GM12864 (cell line): Measurements from ENCODE around the gene PDZD4.

Experiments used
- DNase-seq: peaks from one replicate; pipeline ENCODE4 v3.0.0-alpha.2; 2011; ENCODE audit warnings: low read depth
- H3K4me3 ChIP-seq: 2 replicates; pipeline ENCODE4 v1.5.1; 2011; ENCODE audit warnings: mild to moderate bottlenecking, low read depth, low read length, control low read depth
- CTCF ChIP-seq: IDR thresholded peaks from 2 replicates; pipeline ENCODE4 v1.5.1; 2011; ENCODE audit warnings: low read depth, mild to moderate bottlenecking, moderate library complexity, low read length, control low read depth, inconsistent platforms; ENCODE audit errors: missing control alignments

The PDZD4 gene

DNA sequence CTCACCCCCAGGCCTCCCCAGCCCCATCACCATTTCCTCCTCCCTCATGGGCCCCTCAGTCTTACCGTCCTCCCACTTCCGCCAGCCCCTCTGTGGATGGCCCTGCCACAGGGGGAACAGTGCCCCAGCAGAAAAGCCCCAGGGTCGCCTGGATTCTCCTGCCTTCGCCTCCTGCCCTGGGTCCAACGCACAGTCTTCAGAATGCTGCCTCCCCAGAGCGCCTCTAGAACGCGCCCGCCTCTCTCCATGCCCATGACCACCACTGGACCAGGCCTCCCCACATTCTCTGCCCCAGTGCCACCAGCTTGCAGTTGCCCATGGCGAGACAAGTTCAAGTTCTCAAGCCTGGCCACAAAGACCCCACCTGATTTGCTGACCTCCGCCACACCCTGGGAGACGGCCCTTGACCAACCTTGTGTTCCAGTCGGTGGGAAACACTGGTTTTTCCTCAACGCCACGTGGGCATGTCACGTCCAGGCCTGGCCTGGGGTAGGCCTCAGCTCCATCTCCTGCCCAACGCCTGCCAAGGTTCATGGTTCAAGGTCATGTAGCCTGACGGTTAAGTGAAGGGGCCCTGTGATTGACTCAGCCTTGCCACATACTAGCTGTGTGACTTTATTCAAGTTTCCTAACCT is 66.9 kb downstream of the PDZD4 start:
- TF ChIP-seq CTCF, result no peak
- no peak for DNase-seq
- H3K4me3 ChIP-seq, result no peak overlapping the region

GRCh38 chrX:153762626-153763173 is 67.6 kb downstream of the PDZD4 start:
- DNase-seq, result no peak
- no peak for TF ChIP-seq CTCF
- H3K4me3 ChIP-seq, result no peak overlapping the region

- no peak for TF ChIP-seq CTCF
- no peak overlapping the region for H3K4me3 ChIP-seq
- no peak for DNase-seq
Measured at GRCh38 chrX:153761863-153762262, 68.5 kb downstream of the PDZD4 start.

GRCh38 chrX:153755136-153755535 is 75.2 kb downstream of the PDZD4 start:
- no peak for DNase-seq
- H3K4me3 ChIP-seq, result no peak overlapping the region
- TF ChIP-seq CTCF, result no peak
